ENCODE data around the gene ST7L.

DNA sequence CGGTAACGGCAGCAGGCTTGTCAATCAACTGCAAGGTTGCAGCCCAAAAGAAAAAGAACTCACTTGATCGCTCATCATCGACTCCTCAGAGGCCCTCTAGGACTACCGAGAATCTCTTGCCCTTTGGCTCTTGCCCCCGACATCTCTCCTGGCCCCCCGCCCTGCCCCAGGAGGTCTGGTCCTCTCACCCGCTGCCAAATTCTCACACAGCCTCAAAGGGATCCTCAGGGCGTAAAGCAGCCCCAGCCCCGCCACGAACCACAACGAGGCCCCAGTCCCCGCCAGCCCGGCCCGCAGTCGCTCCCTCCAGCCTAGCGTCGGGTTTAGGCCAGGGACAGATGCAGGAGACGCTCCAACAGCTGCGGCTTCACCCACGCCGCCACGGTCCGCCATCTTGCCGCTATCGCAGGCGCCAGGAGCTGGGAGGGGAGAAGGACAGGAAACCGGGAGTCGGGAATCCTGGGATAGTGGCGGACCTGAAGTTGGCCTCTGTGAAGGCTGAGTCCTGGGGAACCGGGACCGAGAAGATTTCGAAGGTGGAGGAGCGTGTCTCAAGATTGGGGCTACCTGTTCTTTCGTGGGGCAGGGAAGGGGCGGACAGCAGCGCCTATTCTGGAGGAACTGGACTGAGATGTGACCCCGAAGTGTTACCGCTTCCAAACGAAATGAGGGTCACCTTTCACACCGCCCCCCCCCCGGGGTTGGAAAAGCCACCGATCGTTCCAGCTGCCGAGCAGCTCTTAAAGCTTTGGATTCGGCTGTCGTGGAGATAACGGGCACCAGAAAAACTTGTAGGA lies at the start of gene ST7L:
- TF ChIP-seq POLR2A (IDR thresholded peaks at IDR 0.05; ENCODE audit: low read depth, low read length) (peak; percentile 80), FOS (IDR thresholded peaks at IDR 0.05; ENCODE audit: borderline replicate concordance, insufficient read depth, low read length) (no peak), EZH2 (IDR thresholded peaks at IDR 0.05; ENCODE audit: borderline replicate concordance, low read depth, low read length, severe bottlenecking) (no peak), POLR2AphosphoS5 (IDR thresholded peaks at IDR 0.05; ENCODE audit: insufficient read depth, low read depth, low read length) (peak; percentile 89), JUN (IDR thresholded peaks at IDR 0.05; ENCODE audit: borderline replicate concordance, insufficient read depth, insufficient read length, low read depth) (no peak), MYC (IDR thresholded peaks at IDR 0.05; ENCODE audit: low read depth, low read length) (no peak)
- TF ChIP-seq, protein P1, sequence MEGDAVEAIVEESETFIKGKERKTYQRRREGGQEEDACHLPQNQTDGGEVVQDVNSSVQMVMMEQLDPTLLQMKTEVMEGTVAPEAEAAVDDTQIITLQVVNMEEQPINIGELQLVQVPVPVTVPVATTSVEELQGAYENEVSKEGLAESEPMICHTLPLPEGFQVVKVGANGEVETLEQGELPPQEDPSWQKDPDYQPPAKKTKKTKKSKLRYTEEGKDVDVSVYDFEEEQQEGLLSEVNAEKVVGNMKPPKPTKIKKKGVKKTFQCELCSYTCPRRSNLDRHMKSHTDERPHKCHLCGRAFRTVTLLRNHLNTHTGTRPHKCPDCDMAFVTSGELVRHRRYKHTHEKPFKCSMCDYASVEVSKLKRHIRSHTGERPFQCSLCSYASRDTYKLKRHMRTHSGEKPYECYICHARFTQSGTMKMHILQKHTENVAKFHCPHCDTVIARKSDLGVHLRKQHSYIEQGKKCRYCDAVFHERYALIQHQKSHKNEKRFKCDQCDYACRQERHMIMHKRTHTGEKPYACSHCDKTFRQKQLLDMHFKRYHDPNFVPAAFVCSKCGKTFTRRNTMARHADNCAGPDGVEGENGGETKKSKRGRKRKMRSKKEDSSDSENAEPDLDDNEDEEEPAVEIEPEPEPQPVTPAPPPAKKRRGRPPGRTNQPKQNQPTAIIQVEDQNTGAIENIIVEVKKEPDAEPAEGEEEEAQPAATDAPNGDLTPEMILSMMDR (IDR thresholded peaks at IDR 0.05; ENCODE audit: extremely low read depth in 1 of 2, insufficient read depth in 1 of 2, low read depth in 1 of 2, low read length in 2 of 2): no peak
- TF ChIP-seq, protein P2, sequence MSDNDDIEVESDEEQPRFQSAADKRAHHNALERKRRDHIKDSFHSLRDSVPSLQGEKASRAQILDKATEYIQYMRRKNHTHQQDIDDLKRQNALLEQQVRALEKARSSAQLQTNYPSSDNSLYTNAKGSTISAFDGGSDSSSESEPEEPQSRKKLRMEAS (IDR thresholded peaks at IDR 0.05; ENCODE audit: insufficient read depth, insufficient read length): no peak
